Fibroblast of skin of abdomen (primary cell): Measurements from ENCODE around the gene COPZ2.
"Not testable (repeated sequence)": the region's sequence is repeated elsewhere in the genome, so short reads cannot be mapped to it uniquely, and the experiment has no call there.

ENCODE experiments used
- DNase-seq: peaks from one replicate; pipeline ENCODE4 v3.0.0-alpha.2; 2013

COPZ2 gene

DNA sequence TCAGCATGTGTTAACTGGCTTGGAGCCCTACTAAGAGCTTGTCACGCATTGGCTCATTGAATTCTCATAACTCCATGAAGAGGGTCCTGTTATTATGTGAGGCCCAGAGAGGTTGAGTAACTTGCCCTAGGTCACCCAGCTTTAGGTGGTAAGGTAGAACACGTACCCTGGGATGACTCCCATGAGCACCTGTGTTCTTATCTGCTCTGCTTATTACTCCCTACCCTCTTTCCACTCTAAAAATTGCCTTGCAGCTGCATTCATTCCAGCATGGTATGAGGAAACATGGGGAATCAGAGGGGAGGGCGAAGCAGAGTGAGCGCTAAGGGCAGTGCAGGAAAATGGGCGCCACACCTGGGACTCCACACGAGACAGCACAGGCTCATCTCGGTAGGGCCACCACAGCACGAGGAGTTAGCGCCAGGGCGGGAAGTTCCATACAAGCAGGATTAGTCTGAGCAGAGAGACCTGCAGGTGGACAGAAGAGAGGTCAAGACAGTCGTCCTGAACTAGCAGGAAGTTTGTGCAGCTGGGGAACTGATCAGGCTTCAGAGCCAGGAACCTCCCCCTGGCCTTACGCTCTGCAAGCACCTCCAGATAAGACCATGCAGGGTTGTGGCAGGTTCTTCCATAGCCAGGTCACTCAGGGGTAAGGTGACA is 10.1 kb downstream of the COPZ2 start:
- no peak for DNase-seq

DNA sequence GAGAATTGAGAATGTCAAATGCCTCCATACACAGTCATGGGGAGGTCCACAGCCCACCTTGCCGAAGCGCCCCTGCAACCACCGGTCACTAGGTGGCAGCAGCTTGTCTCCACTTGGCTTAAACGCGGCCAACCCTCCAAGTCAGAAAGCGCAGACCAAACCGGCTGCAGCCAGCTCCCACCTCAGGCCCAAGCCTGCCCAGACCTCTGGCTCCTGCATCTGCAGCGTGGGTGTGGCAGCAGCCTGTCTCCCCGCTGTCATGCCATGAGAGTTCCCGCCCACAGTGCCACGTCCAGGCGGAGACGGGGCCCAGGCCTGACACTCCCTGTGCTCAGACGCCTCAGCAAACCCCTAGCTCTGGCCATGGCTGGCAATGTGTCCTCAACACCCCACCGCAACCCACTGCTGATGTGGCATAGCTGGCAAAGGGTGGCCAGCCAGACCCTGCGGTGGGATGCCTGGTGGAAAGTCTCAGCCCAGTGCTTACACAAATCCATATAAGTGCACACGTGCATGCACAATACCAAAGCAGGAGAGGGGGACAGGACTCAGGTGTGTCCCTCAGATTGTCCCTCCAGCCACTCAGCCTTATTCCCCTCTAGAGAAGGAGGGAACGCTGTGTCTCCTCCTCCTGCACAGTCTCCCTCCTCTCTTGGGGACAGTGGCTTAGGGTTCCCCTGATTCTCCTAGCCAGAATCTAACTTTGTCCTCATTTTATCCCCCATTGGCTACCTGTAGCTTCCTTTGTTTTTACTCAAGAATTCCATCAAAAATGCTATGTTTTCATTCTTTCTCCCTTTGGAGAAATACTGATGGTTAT is 10.9 kb downstream of the COPZ2 start:
- DNase-seq = peak; percentile 85

DNA sequence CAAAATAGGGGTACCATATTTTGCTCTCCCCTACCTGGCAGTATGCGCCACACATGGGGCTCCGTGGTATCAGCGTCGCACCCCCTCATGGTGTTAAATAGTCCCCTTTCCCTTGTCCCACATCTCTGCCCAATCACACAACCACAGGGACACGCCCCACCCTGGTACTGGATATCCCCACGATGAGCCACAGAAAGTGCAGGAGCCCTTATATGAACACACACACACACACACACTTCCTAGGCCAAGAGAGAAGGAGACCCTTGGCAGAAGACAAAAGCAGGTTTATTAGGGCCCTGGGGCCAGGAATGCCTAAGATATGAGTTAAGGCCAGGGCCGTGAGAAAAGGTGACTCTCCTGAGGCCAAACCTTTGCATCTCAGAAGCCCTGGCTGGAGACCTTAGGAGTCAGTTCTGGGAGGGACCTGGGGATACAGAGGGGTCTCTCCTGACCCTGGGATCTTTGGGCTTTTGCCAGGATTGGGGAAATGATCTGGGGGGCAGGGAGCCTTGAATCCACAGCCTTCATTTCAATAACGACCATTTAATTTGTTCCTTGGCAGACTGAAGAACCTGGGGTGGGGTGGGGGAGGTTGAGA is 11.6 kb downstream of the COPZ2 start:
- DNase-seq = no peak

DNA sequence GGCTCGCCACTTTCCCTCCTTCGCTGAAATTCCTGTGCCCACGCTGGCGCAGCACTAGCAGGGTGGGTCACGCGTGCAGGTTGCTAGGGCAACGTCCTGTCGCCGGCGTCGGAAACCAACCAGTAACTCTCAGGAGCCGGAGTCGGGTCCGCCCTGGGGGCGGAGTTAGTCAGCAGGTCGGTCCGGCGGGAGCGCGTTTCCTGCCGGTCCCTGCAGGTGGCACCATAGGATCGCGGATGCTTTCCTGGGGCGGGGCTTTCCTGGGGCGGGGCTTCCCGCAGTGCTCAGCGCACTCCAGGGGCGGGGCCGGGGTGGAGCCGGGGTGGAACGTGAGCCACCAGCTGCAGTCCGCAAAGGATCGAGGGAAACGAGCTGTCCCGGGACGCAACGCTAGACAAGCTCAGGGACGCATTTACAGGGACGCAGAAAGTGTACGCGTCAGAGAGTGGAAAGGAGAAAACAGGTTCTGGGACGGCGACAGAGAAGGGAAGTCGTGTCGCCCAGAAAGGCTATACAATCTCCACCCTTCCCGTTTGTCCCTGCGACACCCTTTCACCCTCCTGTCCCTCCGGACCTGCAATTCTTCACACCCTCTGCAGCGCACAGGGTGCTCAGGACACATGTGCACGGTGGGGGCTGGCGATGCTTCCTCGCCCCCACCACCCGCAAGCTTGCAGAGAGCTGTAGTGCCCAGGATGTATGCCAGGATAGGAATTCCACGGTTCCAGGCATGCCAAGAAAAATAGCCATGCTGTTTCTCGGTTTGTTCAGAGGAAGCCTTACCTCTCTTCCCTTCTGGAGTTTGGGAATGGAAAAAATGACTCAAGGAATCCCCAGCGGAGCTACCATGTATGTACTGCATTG is 12.3 kb downstream of the COPZ2 start:
- DNase-seq = peak; percentile 94

DNA sequence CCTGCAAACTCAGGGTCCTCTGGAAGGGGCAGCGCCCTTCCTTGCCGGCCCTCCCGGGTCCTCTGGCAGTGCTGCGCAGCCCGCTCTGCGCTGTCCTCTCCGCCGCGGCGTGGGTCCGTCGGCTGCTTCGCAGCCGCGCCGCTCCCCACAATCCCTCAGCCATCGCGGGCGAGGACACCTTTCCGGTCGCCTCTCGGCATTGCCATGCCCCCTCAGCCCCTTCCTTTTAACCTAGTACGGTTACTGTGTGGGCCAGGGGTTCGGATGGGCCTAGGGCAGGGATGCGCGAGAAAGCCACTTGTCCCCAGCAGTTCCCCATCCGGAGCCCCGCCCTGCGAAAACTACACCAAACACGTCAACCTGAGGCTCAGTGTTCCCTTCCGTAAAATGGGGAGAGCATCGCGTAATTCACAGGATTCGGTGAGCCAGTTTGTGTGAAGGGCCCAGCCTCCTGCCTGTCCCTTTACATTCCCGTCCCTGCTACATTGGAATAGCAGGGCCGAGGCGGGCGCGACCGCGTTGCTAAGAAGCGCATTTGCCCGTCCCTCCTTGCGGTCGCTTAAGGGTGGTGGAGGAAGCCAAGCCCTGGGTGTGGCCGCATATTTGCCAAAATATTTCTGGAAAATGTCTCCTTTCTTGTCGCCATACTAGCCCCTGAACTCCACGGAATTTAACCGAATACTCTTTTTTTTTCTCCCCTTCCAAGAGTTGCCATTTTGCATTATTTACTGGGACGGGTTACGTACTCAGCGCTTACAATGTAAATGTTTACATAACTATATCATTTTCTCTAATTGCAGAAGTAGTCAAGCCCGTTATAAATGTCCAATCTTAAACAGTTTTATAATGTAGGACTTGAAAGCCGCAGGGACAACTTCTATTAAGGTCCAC is 13.2 kb downstream of the COPZ2 start:
- DNase-seq = peak; percentile 29

DNA sequence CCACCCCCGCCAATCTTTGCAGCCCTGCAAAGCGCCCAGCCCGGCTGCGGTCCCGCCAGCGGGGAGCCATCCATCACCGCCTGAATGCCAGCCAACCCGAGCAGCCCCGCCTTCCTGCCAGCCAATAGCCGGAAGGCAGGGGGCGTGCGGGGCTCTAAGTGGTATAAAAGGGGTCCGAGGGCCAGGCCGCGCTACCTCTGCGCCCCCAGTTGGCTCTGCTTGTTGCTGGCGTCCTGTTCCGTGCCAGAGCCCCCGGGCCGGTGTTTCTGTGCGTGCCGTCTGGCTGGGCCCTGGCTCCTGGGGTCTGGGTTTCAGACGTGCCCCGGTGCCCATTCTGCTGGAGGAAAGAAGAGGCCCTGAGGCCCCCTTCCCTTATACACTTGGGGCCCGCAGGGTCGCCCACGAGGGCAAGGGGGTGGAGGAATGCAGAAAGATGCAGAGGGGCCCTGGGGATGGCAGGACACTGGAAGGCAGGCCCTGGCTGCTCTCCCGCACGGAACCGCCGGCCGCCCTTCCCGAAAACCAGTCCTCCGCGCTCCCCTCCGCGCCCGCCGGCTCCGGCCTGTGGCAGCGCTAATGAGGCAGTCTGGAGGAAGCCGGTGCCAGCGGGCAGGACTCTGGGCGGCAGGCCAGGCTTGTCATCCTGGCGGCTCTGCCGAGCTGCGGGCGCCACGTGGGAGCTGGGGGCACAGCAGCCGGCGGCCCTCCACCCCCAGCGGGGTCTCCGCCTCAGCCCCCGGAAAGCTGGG is 14.0 kb downstream of the COPZ2 start:
- peak; percentile 48 for DNase-seq

DNA sequence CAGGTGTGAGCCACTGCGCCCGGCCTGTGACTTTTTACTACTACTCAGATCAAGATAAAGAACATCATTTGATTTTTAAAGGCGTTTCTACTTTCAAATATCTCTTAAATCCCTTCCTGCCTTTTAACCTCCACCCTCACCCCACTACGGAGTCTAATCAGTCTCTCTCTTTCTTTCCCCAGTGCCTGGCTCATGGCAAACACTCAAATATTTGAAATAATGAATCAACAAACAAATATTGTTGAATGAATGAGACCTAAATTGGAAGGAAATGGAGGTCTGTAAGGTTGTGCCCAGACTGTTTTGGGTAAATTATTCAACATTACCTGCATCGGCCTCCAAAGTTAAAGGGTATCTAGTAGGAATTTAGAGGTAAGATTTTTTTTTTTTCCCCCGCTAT is 14.7 kb downstream of the COPZ2 start:
- no peak for DNase-seq

DNA sequence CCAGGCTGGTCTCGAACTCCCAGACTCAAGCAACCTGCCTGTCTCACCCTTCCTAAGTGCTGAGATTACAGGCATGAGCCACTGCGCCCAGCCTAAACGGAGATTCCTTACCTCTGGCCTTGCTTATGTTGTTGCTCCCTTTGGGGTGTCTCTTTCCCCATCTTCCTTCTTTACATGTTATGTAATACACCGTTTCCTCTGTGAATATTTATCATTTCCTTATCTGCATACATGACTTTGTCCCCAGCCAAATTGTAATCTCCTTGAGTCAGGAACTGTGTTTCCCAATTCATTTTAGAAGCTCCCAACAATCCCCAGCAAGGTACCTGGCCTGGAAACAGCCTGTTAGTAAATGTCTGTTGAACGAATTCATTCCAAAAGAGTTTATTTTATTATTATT is 15.7 kb downstream of the COPZ2 start:
- DNase-seq = no peak

DNA sequence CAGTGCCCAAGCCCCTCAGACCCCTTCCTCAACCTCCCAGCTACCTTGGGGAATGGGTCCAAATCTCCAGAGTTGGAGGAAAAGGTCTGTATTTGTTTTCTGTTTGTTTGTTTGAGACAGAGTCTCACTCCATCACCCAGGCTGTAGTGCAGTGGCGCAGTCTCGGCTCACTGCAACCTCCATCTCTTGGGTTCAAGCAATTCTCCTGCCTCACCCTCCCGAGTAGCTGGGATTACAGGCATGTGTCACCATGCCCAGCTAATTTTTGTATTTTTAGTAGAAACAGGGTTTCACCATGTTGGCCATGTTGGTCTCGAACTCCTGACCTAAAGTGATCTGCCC is 19.8 kb downstream of the COPZ2 start:
- DNase-seq = not testable (repeated sequence)

DNA sequence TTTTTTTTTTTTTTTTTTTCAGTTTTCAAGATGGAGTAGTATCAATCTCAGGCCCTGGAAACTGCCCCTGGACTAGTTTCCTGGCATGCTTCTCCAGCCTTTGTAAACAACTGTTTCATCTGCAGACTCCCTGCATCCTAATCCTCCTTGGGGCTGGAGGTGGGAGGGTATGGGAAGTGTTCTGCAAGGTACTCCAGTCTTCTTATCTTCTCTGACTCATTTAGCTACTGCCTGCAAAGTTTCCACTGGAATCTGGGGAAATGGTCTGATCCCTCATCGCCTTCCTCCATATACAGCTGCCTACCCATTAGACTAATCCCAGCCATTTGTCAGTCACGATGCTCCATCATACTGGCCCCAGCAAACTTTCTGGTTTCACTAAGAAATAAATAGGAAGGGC is 21.5 kb downstream of the COPZ2 start:
- DNase-seq = peak; percentile 27

DNA sequence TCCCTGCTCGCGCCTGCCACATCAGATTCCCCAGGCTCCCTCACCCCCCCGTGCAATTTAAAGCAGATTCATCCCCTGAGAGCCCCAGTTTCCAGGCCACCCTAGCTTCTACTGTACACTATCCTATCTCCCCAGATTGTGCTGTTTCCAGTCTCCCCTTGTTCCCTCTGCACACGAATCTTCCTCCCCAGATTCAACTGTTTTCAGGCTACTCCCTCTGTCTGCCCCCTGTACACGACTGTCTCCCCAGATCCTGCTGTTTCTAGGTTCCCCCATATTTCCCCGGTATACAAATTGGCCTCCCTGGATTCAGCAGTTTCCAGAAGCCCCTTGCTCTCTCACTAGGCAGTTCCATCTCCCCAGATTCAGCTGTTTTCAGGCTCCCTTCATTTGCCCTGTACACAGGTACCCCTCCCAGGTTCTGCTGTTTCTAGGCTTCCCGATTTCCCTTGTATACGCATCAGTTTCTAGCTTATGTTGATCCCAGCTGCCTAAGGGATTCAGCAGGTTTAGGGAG is 22.9 kb downstream of the COPZ2 start:
- DNase-seq = no peak

DNA sequence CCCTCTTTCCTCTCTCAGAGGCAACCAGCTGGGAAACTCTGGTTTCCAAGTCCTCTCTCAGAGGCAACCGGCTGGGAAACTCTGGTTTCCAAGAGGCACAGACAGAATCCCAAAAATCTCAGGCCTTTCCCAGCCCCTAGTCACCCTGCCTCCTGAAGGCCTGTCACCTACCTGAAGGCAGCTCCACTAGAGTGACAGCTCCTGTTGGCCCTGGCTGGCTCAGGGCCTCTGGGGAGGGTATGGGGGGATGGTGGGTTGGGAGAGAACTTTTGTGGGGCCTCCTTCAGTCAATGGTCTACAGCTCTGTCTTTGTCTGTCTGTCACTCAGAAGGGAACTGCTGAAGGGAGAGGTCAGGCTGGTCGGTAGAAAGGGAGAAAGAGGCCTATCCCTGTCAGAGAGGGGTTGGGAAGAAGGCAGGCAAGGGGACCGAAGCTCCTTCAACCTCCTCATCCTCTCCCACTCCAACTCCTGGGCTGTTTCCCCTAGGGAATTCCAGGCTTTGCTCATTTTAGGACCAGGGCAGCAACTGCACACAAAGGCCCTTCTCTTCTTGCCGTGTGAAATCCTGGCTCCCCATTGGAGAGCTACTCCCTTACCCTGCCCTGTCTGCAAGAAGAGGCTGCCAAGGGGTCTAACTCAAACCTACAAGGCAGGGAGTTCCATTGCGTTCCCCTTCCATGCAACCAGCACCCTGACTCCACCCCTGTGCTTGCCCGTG is 23.6 kb downstream of the COPZ2 start:
- DNase-seq = no peak

DNA sequence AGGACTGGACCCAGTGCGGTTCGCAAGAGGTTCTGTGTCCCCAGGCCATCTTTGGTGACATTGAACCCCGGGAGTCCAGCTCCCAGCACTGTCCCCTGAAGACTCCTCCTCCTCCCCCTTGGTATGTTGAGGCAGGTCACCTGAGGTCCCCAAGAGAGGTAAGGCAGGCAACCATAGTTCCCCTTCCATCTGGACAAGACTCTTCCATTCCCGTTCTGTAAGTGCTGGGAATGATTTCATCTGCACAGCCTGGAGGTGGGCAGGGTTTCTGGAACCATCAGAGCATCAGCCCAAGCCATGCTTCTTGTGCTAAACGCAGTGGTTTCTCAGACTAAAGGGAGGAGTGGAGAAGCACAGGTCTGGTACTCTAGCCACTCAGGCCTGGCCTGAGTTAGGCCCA is 24.9 kb downstream of the COPZ2 start:
- DNase-seq = no peak

DNA sequence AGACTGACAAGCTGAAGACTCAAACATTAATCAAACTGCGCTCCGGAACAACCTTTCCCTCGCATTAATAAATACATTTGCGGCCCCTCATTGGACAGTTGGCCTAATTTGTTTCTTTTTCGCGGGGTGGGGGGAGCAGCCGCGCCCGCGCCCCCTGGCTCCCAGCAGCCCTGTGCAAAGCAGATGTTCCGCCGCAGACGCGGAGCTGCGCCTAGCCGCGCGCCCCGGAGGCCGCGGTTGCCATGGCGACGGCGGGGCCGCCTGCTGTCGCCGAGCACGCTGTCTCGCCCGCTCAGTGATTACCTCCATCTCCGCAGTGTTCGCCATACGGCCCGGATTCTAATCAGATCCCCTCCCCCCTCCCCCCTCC is 25.5 kb downstream of the COPZ2 start:
- peak; percentile 34 for DNase-seq

DNA sequence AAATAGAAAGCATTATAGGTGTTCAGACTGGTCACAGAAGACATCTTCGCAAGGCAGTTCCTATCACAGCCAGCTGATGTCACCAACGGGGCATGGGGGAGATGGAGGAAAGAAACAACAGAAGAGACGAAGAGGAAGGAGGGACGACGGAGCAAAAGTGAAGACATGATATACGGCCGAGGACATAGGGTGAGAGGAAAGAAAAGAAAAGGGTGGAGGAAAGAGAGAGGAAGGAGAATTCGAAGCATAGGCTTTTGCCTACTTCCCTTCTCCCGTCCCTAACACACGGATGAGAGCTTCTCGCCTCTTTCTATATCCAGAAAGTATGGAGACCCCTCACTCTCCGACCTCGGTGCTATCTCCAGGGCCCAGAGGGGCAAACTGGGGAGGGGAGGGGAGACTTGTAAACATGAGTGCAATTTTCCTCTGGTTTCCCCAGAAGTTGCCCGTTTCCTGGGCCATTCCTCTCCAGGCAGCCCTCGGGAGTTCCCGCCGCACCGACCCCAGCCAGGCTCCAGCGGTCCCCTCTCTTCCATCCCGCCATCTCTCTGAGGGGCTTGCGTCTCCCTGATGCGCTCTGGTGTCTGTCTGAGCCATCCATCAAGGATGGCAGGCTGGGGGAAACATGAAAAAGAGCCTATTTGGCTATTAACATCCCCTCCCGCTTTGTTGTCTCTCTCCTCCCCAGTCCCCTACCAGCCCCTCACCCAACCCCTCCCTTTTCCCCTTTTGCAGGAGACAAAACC is 26.0 kb downstream of the COPZ2 start:
- peak; percentile 67 for DNase-seq

DNA sequence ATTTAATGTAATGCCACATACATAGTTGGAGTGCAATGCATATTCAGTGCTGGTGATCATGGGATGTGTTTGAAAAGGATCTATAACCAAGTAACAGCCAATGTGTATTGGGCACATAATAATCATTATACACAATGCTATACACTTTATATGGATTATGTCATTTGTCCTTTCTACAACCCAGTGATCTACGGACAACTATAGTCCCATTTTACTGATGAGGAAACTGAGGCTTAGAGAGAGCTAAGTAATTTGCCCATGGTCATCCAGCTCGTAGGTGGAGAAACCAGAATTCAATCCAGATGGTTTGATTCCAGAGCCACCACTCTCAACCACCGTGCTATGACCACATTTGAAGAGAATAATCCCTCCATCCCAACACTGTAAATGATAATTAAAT is 27.4 kb downstream of the COPZ2 start:
- DNase-seq = no peak

DNA sequence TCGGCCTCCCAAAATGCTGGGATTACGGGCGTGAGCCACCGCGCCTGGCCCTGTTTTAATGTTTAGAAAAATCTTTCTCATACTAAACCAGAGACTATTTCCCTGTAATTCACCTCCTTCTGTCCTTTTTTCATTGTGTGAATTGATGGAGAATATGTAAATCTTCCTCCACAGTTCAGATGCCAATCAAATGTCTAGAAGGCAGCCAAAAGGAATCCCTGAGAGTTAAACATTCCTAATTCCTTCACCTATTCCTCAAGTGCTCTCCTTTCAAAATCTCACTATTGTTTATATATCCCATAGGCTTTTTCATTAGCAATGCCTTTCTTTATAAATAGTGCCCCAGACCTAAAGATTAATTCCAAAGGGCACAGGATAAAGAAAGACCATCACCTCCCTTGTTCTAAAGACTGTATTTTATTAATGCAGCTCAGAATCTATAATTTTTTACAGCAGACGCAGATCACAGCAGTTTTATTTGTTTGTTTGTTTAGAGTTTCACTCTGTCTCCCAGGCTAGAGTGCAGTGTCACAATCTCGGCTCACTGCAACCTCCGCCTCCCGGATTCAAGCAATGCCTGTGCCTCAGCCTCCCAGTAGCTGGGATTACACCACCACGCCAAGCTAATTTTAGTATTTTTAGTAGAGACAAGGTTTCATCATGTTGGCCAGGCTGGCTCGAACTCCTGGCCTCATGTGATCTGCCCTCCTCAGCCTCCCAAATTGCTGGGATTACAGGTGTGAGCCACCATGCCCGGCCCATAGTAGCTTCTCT is 30.5 kb downstream of the COPZ2 start:
- DNase-seq = no peak

DNA sequence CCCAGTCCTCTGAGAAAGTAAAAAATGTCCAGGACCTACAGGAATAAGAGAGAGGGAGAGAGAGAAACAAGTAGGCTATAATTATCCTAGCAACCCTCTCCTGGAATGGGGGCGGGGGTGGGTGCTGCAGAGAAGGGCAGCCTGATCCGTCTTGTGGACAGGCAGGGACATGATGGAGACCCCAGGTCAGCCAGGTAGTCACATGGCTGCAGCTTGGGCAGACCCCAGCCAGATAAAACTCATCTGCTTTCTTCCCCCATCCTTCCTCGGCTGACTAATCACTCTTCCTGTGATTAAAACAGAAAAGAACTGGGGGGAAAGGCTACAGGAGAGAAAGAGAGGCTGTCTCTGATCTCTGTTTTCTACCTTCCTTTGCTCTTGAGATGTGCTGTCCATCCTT is 32.6 kb downstream of the COPZ2 start:
- DNase-seq = no peak
